Measurements from ENCODE around the gene SBF2.

Gene SBF2

DNA sequence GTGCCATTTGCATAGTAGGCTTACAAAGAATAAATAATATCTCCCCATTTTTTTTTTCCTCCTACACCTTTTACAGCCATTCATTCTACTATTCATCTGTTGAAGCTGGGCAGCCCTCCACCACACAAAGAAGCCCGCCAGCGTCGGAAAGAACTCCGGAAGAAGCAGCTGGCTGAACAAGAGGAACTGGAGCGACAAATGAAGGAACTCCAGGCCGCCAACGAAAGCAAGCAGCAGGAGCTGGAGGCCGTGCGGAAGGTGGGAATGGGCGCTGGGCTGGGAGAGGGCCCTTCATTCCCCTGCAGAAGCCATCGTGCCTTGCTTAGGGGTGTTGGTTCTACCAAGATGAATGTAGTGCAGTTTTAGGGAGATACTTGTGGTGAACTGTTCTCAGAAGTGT, 561.6 kb downstream of the SBF2 start:
- TF ChIP-seq, protein P1, sequence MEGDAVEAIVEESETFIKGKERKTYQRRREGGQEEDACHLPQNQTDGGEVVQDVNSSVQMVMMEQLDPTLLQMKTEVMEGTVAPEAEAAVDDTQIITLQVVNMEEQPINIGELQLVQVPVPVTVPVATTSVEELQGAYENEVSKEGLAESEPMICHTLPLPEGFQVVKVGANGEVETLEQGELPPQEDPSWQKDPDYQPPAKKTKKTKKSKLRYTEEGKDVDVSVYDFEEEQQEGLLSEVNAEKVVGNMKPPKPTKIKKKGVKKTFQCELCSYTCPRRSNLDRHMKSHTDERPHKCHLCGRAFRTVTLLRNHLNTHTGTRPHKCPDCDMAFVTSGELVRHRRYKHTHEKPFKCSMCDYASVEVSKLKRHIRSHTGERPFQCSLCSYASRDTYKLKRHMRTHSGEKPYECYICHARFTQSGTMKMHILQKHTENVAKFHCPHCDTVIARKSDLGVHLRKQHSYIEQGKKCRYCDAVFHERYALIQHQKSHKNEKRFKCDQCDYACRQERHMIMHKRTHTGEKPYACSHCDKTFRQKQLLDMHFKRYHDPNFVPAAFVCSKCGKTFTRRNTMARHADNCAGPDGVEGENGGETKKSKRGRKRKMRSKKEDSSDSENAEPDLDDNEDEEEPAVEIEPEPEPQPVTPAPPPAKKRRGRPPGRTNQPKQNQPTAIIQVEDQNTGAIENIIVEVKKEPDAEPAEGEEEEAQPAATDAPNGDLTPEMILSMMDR (conservative IDR thresholded peaks at IDR 0.05; ENCODE audit: low read depth, low read length) = no peak
- no peak overlapping the region for H3K4me3 ChIP-seq (ENCODE audit: low read depth, low read length)
- DNase-seq (ENCODE audit: low read depth) = no peak

GRCh38 chr11:9731256-9731655, 562.8 kb downstream of the SBF2 start:
- no peak for DNase-seq (ENCODE audit: low read depth)
- TF ChIP-seq, protein P1 (conservative IDR thresholded peaks at IDR 0.05; ENCODE audit: low read depth, low read length) = no peak
- H3K4me3 ChIP-seq (ENCODE audit: low read depth, low read length) = no peak overlapping the region
